Astrocyte of the spinal cord (primary cell): ENCODE measurements around the gene EVI2B.
"Not testable (repeated sequence)": the region's sequence is repeated elsewhere in the genome, so short reads cannot be mapped to it uniquely, and the experiment has no call there.

Source experiments
- DNase-seq: peaks from one replicate; pipeline ENCODE4 v3.0.0; 2011; ENCODE audit warnings: low read depth, low spot score
- H3K4me3 ChIP-seq: 2 replicates; pipeline ENCODE4 v1.5.1; 2011; ENCODE audit warnings: low read depth, mild to moderate bottlenecking, low read length, moderate library complexity
- in situ Hi-C: cut with HindIII; loops from 2 replicates; pipeline ENCODE4 v1.10.0; 2017; ENCODE audit warnings: low sequenced_read_pairs
- TF ChIP-seq, protein P1 (sequence below): IDR thresholded peaks from 2 replicates; pipeline ENCODE4 v1.5.1; 2012; ENCODE audit warnings: low read depth, mild to moderate bottlenecking, low read length, inconsistent platforms

The EVI2B gene

DNA sequence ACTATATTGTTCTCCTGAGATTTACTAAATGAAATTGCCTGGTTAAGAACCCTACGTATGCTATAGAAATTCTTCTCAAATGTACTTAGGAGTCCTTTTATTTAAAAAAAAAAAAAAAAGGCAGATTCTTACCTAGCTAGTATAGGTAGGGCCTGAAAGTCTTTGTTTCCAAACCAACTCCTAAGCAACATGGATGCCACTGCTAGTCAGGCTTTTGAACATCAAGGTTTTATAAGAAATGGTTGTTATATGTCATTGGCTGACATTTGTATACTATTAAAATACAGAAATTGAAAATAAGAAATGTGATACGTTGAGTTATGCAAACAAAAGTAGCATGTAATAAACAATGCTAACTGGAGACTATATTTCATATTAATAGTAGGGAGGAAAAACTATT, 6.4 kb upstream of the EVI2B start:
- in situ Hi-C loops: no loop called here
- TF ChIP-seq, protein P1, sequence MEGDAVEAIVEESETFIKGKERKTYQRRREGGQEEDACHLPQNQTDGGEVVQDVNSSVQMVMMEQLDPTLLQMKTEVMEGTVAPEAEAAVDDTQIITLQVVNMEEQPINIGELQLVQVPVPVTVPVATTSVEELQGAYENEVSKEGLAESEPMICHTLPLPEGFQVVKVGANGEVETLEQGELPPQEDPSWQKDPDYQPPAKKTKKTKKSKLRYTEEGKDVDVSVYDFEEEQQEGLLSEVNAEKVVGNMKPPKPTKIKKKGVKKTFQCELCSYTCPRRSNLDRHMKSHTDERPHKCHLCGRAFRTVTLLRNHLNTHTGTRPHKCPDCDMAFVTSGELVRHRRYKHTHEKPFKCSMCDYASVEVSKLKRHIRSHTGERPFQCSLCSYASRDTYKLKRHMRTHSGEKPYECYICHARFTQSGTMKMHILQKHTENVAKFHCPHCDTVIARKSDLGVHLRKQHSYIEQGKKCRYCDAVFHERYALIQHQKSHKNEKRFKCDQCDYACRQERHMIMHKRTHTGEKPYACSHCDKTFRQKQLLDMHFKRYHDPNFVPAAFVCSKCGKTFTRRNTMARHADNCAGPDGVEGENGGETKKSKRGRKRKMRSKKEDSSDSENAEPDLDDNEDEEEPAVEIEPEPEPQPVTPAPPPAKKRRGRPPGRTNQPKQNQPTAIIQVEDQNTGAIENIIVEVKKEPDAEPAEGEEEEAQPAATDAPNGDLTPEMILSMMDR: no peak
- H3K4me3 ChIP-seq: no peak overlapping the region
- DNase-seq: no peak

DNA sequence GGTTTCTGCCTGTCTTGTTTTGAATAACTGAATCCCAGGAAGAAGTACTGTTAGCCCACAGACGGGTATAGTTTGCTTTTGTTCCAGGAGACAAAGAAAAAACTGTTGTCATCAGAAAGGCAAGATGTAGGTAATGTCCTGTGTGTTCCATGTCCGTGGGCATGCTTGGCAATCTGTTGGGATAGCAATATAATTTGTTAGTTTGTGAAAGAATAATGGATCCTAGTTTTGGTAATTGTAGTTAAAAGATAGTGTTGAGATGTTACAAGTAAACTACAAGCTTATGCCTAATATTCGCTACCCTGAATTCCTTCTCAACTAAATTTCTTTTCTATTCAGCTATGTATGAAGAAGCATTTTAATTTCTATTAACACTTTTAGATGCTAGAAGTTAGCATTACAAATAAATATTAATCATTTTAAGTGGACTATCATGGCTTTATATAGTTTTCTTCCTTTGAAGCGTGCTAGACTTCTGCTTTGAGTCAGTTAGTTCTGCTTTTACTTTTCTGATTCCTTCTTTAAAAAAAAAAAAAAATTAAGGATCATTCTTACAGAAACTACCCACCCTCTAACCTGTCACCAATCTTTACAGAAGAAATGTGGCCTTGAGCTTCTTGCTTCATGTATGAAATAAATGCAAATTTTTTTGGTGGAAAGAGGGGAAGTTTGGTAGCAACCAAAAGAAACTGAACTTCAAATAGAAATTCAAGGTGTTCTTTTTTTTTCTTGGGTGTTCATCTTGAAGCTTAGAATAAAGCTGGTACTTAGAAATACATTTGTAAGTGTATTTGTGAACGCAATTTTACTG, 5.2 kb upstream of the EVI2B start:
- DNase-seq: no peak
- no peak overlapping the region for H3K4me3 ChIP-seq
- TF ChIP-seq, protein P1: no peak
- in situ Hi-C loops: no loop called here

DNA sequence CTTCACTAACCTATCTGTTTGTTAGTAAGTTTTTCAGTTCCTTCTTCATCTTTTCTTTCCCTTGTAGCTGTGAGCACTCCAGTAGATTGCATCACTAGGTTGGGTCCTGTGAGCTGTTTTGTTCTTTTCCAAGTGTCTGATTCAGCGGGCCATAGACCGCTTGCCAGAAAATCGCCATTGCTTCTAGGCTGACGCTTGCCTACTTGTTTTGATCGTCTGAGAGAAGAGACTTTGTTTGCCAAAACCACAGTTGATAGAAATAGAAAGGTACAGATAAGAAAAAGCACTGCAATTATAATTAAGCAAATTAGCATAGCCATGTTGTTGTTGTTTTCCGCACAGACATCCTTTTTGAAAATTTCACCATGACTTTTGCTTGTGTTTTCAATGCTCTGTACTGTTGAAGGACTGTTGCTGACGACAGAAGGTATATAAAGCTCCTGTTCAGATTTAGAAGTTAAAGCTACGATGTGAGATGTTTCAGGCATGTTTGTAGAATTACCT, 4.5 kb upstream of the EVI2B start:
- no peak overlapping the region for H3K4me3 ChIP-seq

DNA sequence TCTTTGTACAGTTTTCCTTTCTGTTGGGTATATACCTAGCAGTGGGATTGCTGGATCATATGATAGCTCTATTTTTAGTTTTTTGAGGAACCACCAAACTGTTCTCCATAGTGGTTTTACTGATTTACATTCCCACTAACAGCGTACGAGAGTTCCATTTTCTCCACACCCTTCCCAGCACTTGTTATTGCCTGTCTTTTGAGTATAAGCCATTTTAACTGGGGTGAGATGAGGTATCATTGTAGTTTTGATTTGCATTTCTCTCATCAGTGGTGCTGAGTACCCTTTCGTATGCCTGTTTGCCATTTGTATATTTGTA, 887 bp upstream of the EVI2B start:
- in situ Hi-C loops: no loop called here
- H3K4me3 ChIP-seq: no peak overlapping the region
- no peak for DNase-seq
- TF ChIP-seq, protein P1: no peak

More for the DNA sequence above, 4.5 kb upstream of the EVI2B start:
- TF ChIP-seq, protein P1: no peak
- in situ Hi-C loops: no loop called here
- DNase-seq: peak; percentile 92

DNA sequence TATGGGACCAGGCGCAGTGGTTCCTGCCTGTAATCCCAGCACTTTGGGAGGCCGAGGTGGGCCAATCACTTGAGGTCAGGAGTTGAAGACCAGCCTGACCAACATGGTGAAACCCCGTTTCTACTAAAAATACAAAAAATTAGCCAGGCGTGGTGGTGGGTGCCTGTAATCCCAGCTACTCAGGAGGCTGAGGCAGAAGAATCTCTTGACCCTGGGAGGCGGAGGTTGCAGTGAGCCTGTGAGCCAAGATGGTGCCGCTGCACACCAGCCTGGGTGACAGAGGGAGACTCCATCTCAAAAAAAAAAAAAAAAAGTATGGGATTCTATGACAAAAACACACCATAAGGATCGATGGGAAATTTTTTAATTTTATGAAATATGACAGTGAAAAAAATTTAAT, 1.6 kb downstream of the EVI2B start:
- DNase-seq, in situ Hi-C loops, H3K4me3 ChIP-seq: not testable (repeated sequence)

DNA sequence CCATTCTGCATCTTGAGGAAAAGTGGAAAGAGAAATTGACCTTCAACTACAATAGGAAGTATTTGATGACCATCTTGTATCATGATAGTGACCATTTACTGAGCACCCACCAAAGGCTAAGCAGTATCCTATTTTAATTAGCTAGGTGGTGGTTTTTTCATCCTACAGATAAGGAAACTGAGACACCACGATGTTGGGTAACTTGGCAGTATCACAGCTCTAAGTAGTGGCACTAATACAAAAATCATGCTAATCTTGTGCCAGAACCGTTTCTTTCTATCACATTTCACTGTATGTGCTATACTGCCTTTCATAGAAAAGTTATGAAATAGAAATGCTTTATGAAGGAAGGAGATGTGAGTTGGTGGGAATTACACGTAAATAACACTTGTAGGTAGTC, 2.3 kb downstream of the EVI2B start:
- in situ Hi-C loops: no loop called here
- DNase-seq: no peak
- TF ChIP-seq, protein P1: no peak
- no peak overlapping the region for H3K4me3 ChIP-seq

DNA sequence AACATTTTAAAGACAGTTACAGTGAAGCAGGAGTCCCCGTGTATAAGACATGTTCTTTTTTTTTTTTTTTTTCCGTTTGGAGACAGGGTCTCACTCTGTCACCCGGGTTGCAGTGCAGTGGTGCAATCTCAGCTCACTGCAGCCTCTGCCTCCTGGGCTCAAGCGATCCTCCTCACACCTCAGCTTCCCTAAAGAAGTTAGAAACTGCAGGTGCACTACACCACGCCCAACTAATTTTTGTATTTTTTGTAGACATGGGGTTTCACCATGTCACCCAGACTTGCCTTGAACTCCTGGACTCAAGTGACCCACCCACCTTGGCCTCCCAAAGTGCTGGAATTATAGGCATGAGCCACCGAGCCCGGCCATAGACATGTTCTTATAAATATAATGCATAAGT, 3.0 kb downstream of the EVI2B start:
- TF ChIP-seq, protein P1: no peak
- H3K4me3 ChIP-seq: no peak overlapping the region
- DNase-seq: no peak
- in situ Hi-C loops: no loop called here
